Stimulated activated CD8-positive, alpha-beta memory T cell treated with anti-CD3 and anti-CD28 coated beads, Interleukin-15, amount 100 ng/mL, for 48 hours (primary cell): ENCODE data around the gene ELOVL2.

ENCODE experiments used
- DNase-seq, 2 donors: peaks; one replicate each; pipeline ENCODE4 v3.0.0-alpha.2; 2020; ENCODE audit warnings: low read depth in 2 of 2

ELOVL2 gene

DNA sequence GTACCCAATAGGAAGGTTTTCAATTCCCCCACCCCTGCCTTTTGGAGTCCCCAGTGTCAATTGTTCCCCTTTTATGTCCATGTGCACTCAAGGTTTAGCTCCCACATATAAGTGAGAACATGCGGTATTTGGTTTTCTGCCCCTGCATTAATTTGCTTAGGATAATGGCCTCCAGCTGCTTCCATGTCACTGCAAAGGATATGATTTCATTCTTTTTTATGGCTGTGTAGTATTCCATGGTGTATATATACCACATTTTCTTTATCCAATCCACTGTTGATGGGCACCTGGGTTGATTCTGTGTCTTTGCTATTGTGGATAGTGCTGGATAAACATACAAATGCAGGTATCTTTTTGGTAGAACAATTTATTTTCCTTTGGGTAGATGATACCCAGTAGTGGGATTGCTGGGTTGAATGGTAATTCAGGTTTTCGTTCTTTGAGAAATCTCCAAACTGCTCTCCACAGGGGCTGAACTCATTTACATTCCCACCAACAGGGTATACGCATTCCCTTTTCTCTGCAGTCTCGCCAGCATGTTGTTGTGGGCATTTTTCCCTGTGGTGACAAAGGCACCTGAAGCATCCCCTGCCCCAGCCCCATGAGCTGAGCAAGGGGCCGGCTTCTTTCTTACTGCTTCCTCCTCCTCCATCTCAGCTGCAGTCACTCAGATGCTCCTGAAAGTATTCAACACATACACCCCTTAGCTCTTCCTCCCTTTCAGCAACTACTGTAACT lies 66.7 kb downstream of the ELOVL2 start:
- DNase-seq: no peak

GRCh38 chr6:10976571-10976970 lies 67.5 kb downstream of the ELOVL2 start:
- DNase-seq: no peak

DNA sequence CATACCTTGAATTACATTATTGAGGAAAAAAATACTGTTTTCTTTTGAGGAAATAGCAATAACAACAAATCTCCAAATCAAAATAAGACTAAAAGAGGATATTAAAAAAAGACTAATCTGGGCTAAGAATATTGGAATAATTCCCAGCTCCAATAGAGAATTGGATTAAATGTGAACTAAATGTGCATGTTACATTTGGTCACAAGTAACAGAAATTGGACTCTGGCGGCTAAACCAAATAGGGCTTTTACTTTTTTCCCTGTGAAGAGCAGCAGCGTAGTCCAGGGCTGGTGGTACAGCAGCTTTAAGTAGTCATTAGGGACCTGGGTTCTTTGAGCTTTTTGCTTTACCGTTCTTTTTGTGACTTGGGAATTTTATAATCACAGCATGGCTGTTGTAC lies 71.9 kb downstream of the ELOVL2 start:
- DNase-seq: no peak

GRCh38 chr6:10970731-10971130 lies 73.4 kb downstream of the ELOVL2 start:
- DNase-seq: no peak

DNA sequence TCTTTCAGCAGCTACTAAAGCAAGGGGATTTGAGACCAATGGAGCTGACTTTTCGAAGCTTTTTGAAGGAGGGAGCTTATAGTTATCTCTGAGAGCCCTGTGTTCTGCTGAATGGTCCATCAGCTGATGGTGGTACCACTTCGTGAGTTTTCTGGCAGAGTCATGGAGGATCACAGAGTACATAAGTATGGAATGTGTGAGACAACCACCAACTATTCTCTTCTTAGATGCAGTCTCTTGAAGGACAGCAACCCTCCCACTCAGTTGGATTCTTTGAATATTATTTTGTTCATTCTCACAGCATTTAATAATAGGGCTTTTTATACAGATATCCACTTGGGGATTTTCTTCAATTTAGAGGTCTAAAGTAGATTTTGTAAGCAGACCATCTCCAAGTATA lies 75.3 kb downstream of the ELOVL2 start:
- DNase-seq: no peak

DNA sequence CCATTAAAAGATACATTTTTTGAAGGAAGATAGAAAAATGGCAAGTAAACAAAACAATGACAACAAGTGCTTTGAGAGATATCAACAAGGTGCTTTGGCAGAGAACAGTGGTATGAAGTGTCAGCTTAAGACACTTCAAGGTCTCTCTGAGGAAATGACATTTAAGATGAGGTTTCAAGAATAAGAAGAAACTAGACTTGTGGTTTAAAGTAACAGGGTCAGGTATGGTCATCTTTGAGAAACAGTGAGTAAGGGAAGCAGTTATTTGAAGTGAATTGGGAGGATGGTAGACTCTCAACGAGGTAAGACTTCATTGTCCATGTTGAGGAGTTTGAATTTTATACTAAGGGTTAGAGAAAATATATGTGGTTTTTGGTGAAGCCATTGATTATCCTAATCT lies 79.4 kb downstream of the ELOVL2 start:
- no peak for DNase-seq

- DNase-seq: no peak
Measured at GRCh38 chr6:10963113-10963512, 81.0 kb downstream of the ELOVL2 start.

DNA sequence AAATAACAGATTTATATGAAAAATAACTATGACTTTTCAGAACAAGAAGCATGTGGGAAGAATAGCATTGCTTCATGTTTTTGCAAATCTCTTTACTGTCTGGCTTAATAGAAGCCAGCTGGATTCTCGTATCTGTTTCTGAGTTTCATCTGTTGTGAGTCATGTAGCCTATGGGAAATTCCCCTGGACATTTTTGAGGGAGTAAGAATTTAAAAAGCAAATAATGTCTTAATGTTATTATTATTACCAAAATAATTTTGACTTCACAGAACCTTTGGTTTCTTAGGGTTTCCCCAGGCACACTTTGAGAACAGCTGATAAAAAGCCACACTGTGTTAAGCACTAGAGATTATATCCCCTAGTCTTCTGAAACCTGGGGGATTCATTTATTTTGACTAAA lies 81.4 kb downstream of the ELOVL2 start:
- DNase-seq: no peak

- DNase-seq: no peak
Measured at GRCh38 chr6:10961837-10962236, 82.3 kb downstream of the ELOVL2 start.

DNA sequence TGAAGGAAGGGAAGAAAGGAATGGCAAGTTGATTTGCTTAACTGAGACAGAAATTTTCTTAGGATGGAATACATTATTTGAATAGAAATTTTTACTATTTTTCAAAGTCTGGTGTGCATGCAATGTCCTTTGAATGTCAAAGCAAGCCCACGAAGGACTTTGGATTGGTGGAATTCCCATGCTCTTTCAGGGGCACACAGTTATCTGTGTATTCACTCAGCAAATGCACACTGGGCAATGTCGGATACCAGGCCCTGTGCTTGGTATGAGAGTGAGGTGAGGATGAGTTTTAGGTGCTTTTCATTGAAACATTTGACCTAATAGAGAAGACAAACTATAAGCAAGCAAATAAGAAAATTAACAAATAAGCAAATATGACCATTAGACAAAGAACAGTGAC lies 83.9 kb downstream of the ELOVL2 start:
- no peak for DNase-seq

GRCh38 chr6:10957414-10957886 lies 86.7 kb downstream of the ELOVL2 start:
- no peak for DNase-seq

DNA sequence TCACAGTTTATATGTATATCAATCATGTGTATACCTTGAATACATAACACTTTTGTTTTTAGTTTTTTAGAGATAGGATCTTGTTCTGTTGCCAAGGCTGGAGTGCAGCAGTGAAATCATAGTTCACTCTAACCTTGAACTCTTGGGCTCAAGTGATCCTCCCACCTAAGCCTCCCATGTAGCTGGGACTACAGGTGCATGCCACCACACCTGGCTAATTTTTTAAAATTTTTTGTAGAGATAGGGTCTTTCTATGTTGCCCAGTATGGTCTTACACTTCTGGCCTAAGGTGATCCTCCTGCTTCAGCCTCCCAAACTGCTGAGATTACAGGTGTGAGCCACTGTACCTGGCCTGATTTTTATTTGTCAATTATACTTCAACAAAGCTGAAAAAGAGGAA lies 87.3 kb downstream of the ELOVL2 start:
- no peak for DNase-seq

DNA sequence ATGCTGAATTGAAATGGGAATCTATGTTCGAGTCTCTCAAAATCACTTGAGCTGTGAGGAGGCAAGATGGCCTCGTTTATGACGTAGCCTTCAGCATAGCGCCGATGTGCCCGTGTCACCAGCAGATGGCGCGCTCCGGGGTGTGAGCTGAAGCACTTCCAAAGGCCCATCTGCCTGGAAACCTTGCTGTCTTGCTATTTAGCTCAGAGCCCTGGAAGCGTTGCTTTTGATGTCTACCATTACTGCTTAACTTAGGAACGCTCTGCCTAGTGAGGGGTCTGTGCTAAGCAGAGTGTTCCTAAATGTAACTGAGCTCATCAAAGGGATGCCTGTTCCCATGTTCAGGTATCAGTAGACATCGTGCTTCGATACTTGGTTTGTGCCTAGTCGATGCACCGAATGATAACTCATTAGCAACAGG lies 89.5 kb downstream of the ELOVL2 start:
- peak; percentile 61 to 62 for DNase-seq

GRCh38 chr6:10951675-10952282 lies 92.3 kb downstream of the ELOVL2 start:
- no peak for DNase-seq

DNA sequence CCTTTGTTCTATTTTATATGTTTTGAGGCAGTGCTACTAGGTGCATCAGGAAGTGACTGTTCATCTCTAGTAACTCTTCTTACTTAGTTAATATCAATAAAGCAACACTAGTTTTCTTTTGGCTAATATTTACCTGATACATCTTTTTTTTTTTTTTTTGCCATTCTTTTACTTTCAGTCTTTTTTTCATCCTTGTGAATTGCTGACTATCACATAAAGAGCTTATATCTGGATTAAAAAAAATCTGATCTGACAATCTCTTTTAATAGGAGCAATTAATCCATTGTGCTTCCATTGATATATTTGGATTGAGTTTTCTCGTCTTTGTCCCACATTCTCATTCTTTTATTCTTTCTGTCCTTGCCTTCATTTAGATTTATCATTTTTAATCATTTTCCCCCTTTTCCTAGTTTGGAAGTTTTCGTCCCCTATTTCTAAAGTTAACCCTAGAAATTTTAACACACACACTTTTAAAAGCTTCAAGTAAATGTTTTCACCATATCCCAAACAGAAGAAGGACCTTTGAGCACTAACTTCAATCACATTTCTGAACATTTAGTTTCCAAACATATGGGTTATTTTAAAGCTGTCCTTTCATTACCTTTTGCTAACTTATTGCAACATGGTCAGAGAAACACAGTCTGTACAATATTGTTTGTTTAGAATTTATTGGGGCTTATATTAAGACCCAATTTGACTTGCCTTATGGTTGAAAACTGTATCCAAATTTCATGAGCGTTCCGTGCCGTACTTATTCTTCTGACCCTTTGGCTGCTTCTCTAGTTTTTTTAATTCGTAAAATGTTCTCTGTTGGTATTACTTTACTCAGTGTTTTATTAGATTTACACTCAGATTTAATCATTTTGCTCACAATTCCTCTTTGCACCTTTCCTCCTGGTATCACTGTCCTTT lies 94.3 kb downstream of the ELOVL2 start:
- no peak for DNase-seq

GRCh38 chr6:10947966-10948365 lies 96.1 kb downstream of the ELOVL2 start:
- DNase-seq: no peak

GRCh38 chr6:10945845-10946244 lies 98.3 kb downstream of the ELOVL2 start:
- DNase-seq: no peak

DNA sequence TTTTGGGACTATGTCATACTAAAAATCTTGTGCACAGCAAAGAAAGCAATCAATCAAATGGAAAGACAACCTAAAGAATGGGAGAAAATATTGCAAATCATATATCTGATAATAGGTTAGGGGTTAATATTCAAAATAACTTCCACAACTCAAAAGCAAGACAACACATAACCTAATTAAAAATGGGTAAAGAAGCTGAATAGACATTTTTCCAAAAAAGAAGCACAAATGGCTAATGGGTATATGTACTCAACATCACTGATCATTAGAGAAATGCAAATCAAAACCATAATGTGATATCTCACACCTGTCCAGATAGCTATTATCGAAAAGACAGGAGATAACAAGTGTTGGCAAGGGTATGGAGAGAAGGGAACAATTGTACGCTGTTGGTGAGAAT lies 104.3 kb downstream of the ELOVL2 start:
- DNase-seq: no peak

DNA sequence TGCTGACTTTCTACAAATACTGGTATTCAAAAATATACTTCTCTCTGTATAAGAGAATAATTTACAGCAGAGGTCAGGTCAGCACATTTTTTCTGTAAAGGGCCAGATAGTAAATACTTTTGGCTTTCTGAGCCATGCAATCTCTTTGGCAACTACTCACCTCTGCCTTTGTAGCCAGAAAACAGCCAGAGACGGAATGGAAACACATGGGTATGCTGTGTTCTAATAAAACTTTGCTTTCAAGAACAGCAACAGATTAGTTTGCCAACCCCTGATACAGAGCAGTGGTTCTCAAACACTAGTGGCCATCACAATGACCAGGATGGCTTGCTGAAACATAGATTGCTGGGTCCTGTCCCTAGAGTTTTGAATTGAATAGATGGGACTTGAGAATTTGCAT lies 111.0 kb downstream of the ELOVL2 start:
- DNase-seq: no peak
